Measurements from ENCODE around the gene ATP5F1E.

- no peak for TF ChIP-seq RBAK (tag by site-specific recombination; IDR thresholded peaks at IDR 0.05)
- no peak for TF ChIP-seq KLF10 (tag by site-specific recombination; IDR thresholded peaks at IDR 0.05)
Observed at GRCh38 chr20:59017493-59018231, 14.5 kb downstream of the ATP5F1E start.

All from HEK293 (cell line).